Measurements from ENCODE around the gene PURB. TPM values are rescaled to one million over a fixed set of nuclear protein-coding genes. Genes with fewer than 3 reads are reported as not detected.

PURB gene
- total RNA-seq, 4 donors from 2014 or later, result 13.0 to 18.7 (median 15.9) TPM

DNA sequence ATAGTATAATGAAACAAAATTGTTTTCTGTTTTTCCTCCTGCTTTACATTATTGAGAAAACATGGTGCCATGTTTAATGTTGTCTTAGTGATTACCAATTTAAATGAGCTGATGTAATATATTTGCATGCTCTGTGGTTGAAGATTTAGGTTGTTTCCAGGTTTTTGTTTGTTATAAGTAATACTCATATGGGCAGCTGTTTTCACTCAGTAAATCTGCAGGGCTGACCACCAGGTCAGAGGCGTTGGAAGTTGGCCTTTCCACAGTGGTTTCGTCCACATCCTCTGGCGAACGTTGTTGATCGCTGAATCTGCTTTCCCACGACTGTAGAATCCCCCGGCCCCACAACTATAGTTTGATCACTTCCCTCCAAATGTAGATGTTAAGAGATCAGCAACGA lies 21.6 kb upstream of the PURB start:
- no peaks in the 10 kb centered on the region for H3K4me1 ChIP-seq
- ATAC-seq (no peak), DNase-seq (no peak)
- intact Hi-C loops (cut with DNase I; ENCODE audit: low total_unique reads), result no loop called here
- no peaks in the 10 kb centered on the region for H3K9me3 ChIP-seq
- no peak for TF ChIP-seq POLR2A (IDR thresholded peaks at IDR 0.05)
- TF ChIP-seq, protein P1, sequence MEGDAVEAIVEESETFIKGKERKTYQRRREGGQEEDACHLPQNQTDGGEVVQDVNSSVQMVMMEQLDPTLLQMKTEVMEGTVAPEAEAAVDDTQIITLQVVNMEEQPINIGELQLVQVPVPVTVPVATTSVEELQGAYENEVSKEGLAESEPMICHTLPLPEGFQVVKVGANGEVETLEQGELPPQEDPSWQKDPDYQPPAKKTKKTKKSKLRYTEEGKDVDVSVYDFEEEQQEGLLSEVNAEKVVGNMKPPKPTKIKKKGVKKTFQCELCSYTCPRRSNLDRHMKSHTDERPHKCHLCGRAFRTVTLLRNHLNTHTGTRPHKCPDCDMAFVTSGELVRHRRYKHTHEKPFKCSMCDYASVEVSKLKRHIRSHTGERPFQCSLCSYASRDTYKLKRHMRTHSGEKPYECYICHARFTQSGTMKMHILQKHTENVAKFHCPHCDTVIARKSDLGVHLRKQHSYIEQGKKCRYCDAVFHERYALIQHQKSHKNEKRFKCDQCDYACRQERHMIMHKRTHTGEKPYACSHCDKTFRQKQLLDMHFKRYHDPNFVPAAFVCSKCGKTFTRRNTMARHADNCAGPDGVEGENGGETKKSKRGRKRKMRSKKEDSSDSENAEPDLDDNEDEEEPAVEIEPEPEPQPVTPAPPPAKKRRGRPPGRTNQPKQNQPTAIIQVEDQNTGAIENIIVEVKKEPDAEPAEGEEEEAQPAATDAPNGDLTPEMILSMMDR (IDR thresholded peaks at IDR 0.05 in 4 of 5, conservative IDR thresholded peaks at IDR 0.05 in 1 of 5), result no peak
- no peak overlapping the region for H3K27ac ChIP-seq
- in situ Hi-C loops (cut with MboI; ENCODE audit: low sequenced_read_pairs in 4 of 4), result no loop called here
- no peak overlapping the region for H3K4me3 ChIP-seq
- H3K27me3 ChIP-seq, result no peaks in the 10 kb centered on the region
- no peaks in the 10 kb centered on the region for H3K36me3 ChIP-seq

DNA sequence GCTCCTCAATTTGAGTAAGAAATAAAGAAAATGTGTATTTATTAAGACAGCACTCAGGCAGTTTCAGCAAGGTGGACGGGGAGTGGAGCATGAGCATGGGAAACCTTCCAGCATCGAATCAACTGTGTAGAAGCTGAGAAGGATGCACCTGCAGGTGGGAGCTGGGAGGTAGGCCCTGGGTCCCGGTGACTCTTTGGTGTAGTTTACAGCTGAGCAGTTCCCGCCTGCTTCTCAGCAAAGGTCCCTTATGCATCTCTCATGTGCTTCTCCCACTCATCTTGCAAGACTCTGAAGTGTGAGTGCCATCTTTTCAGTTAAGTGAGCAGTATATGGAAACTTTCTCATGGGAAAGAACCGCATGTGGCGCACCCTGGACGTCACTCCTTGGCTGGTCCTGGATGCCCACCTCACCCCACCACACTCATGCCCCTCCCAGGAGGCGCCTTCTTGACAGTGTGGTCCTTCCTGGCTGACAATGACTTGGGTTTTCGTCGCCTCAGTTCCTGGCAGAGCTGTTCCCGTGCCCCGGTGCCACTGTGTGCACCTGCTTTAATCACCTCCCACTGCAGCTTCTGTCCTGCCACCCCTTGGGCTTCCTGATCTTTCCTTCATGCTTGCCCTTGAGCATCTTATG lies 19.8 kb upstream of the PURB start:
- no peaks in the 10 kb centered on the region for H3K9me3 ChIP-seq
- ATAC-seq, result no peak
- no peak for DNase-seq
- H3K4me3 ChIP-seq, result no peak overlapping the region
- intact Hi-C loops (cut with DNase I; ENCODE audit: low total_unique reads), result no loop called here
- H3K4me1 ChIP-seq, result no peaks in the 10 kb centered on the region
- no peaks in the 10 kb centered on the region for H3K36me3 ChIP-seq
- in situ Hi-C loops (cut with MboI; ENCODE audit: low sequenced_read_pairs in 4 of 4), result no loop called here
- no peak overlapping the region for H3K27ac ChIP-seq
- no peak for TF ChIP-seq POLR2A (IDR thresholded peaks at IDR 0.05)
- TF ChIP-seq, protein P1 (IDR thresholded peaks at IDR 0.05 in 4 of 5, conservative IDR thresholded peaks at IDR 0.05 in 1 of 5), result no peak
- no peaks in the 10 kb centered on the region for H3K27me3 ChIP-seq

- no peak for ATAC-seq
- TF ChIP-seq, protein P1 (IDR thresholded peaks at IDR 0.05 in 4 of 5, conservative IDR thresholded peaks at IDR 0.05 in 1 of 5), result no peak
- no peak for TF ChIP-seq POLR2A (IDR thresholded peaks at IDR 0.05)
- Histone ChIP-seq H3K9me3 (no peaks in the 10 kb centered on the region), H3K27ac (no peak overlapping the region), H3K4me1 (peaks cover 0 to 5% of the 10 kb centered on the region in 2 donors), H3K27me3 (no peaks in the 10 kb centered on the region), H3K4me3 (no peak overlapping the region), H3K36me3 (no peaks in the 10 kb centered on the region)
- intact Hi-C loops (cut with DNase I; ENCODE audit: low total_unique reads) (no loop called here), in situ Hi-C loops (cut with MboI; ENCODE audit: low sequenced_read_pairs in 4 of 4) (no loop called here)
- no peak for DNase-seq
Observed at GRCh38 chr7:44899443-44899842, 14.1 kb upstream of the PURB start.

DNA sequence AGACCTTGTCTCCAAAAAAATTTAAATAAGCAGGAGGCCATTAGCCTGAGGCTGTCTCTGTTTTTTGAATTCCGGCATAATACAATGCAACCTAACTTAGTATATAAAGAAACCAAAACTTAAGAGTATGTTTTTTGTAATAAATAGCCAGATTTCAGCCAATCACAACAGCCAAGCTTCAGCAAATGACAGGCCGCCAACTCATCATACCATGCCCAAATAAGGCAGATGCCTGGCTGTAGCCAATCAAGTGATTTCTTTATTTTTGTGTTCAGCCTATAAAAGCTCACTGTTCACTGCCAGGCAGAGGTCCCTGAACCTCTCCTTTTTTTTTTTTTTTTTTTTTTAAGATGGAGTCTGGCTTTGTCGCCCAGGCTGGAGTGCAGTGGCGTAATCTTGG lies 12.7 kb upstream of the PURB start:
- no peaks in the 10 kb centered on the region for H3K9me3 ChIP-seq
- H3K27ac ChIP-seq, result no peak overlapping the region
- in situ Hi-C loops (cut with MboI; ENCODE audit: low sequenced_read_pairs in 4 of 4), result no loop called here
- H3K4me1 ChIP-seq, result peaks cover 0 to 10% of the 10 kb centered on the region in 2 donors
- TF ChIP-seq, protein P1 (IDR thresholded peaks at IDR 0.05 in 4 of 5, conservative IDR thresholded peaks at IDR 0.05 in 1 of 5), result no peak
- no peak for TF ChIP-seq POLR2A (IDR thresholded peaks at IDR 0.05)
- ATAC-seq, result no peak
- H3K36me3 ChIP-seq, result no peaks in the 10 kb centered on the region
- no peaks in the 10 kb centered on the region for H3K27me3 ChIP-seq
- no peak for DNase-seq
- H3K4me3 ChIP-seq, result no peak overlapping the region
- intact Hi-C loops (cut with DNase I; ENCODE audit: low total_unique reads), result no loop called here

DNA sequence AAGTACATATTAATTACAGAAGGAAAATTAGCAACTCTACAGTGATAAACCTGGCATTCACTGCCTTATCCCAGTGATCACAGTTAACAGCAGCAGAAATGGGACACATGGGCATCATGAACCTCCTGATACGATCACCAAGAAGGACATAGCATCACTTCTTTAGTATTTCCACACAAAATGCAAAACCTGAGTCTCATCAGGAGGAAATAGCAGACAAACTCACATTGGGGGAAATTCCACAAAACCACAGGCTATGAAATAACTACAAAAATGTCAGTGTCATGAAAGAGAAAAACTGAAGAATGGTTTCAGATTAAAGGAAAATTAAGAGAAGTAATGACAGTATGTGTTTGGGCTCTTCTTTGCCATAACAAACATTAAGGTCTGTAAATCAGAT lies 12.0 kb upstream of the PURB start:
- Histone ChIP-seq H3K4me3 (no peak overlapping the region), H3K9me3 (no peaks in the 10 kb centered on the region), H3K36me3 (no peaks in the 10 kb centered on the region), H3K27me3 (no peaks in the 10 kb centered on the region), H3K4me1 (peaks cover 0 to 10% of the 10 kb centered on the region in 2 donors), H3K27ac (no peak overlapping the region)
- intact Hi-C loops (cut with DNase I; ENCODE audit: low total_unique reads), result no loop called here
- in situ Hi-C loops (cut with MboI; ENCODE audit: low sequenced_read_pairs in 4 of 4), result no loop called here
- no peak for TF ChIP-seq POLR2A (IDR thresholded peaks at IDR 0.05)
- TF ChIP-seq, protein P1 (IDR thresholded peaks at IDR 0.05 in 4 of 5, conservative IDR thresholded peaks at IDR 0.05 in 1 of 5), result no peak
- DNase-seq (no peak), ATAC-seq (no peak)

Data from gastrocnemius medialis (tissue), 4 donors.